Endothelial cell of umbilical vein (primary cell): ENCODE results near the gene ZNF385B. TPM values are rescaled to one million over a fixed set of nuclear protein-coding genes. Genes with fewer than 3 reads are reported as not detected.

Experiments used
- BruUV-seq: library from RNA; stranded (reverse); fragments of 400-500 nt; replicated peaks from 2 replicates; lab custom pipeline; 2021; lab: Mats Ljungman, UMichigan
- CTCF ChIA-PET: fragments of 300-600, 350-600 bp; sonication (Branson Sonifier 250); formaldehyde crosslinking; loops from one replicate; lab custom pipeline; 2021; ENCODE audit warnings: antibody characterized with exemption, inconsistent platforms; lab: Charles Lee
- POLR2A ChIA-PET: fragments of 300-600, 350-600 bp; sonication (Branson Sonifier 250); formaldehyde crosslinking; loops from one replicate; lab custom pipeline; 2021; ENCODE audit warnings: antibody characterized with exemption, inconsistent platforms; lab: Charles Lee
- DNase-seq: peaks from one replicate; pipeline ENCODE4 v3.0.0-alpha.2; 2011; ENCODE audit warnings: low read depth, low spot score
- FAIRE-seq: peaks from 2 replicates; lab custom pipeline; 2011; peaks lifted over from hg19 to GRCh38; lab: Jason Lieb, UNC
- H2AFZ ChIP-seq: 2 replicates; pipeline ENCODE4 v1.6.0; 2012; ENCODE audit warnings: low read depth, low read length, control low read depth, inconsistent platforms
- H3K27ac ChIP-seq: 2 replicates; pipeline ENCODE4 v1.5.1; 2011; ENCODE audit warnings: low read depth, mild to moderate bottlenecking, control low read depth, low read length, moderate library complexity; ENCODE audit not compliant: insufficient read depth
- H3K27me3 ChIP-seq, 2 experiments: 2 replicates each; pipeline versions ENCODE4 v1.6.0 to v1.6.1; 2011; ENCODE audit warnings: low read length in 2 of 2, mixed read lengths in 1 of 2; ENCODE audit not compliant: control insufficient read depth in 2 of 2, insufficient read depth in 2 of 2
- H3K36me3 ChIP-seq, 2 experiments: 2 replicates in 1 of 2; 3 replicates in 1 of 2; pipeline ENCODE4 v1.5.1; 2011; ENCODE audit warnings: low read length in 2 of 2, mild to moderate bottlenecking in 1 of 2, moderate library complexity in 1 of 2; ENCODE audit not compliant: control insufficient read depth in 2 of 2, insufficient read depth in 2 of 2; ENCODE audit errors: extremely low read depth in 1 of 2
- H3K4me1 ChIP-seq: 3 replicates; pipeline ENCODE4 v1.5.1; 2011; ENCODE audit warnings: mild to moderate bottlenecking, low read length; ENCODE audit not compliant: control insufficient read depth, insufficient read depth; ENCODE audit errors: extremely low read depth
- H3K4me2 ChIP-seq: 2 replicates; pipeline ENCODE4 v1.6.1; 2011; ENCODE audit warnings: low read length, control low read depth, mixed read lengths; ENCODE audit not compliant: insufficient read depth
- H3K4me3 ChIP-seq, 3 experiments: fragments of 200-600 bp in 1 of 3; sonication (generic), shearing (Covaris generic) in 1 of 3; replicated peaks in 1 of 3; 2 replicates each; pipeline ENCODE4 v1.5.1; 2011 to 2016; ENCODE audit warnings: control low read depth in 3 of 3, low read length in 3 of 3, mild to moderate bottlenecking in 2 of 3, inconsistent platforms in 1 of 3, low read depth in 1 of 3, moderate library complexity in 1 of 3; ENCODE audit not compliant: insufficient read depth in 1 of 3
- H3K79me2 ChIP-seq: 2 replicates; pipeline ENCODE4 v1.6.0; 2012; ENCODE audit warnings: low read length, inconsistent platforms; ENCODE audit not compliant: control insufficient read depth, insufficient read depth
- H3K9ac ChIP-seq: replicated peaks from 2 replicates; pipeline ENCODE3; 2011; ENCODE audit warnings: low read length, control low read depth; ENCODE audit not compliant: insufficient read depth; ENCODE audit errors: extremely low read depth
- H3K9me1 ChIP-seq: replicated peaks from 3 replicates; pipeline ENCODE4 v1.6.0; 2011; ENCODE audit warnings: mild to moderate bottlenecking, low read length; ENCODE audit not compliant: control insufficient read depth, insufficient read depth; ENCODE audit errors: extremely low read depth
- H3K9me3 ChIP-seq: replicated peaks from 2 replicates; pipeline ENCODE4 v1.5.1; 2012; ENCODE audit warnings: low read length, inconsistent platforms; ENCODE audit not compliant: control insufficient read depth, insufficient read depth
- H4K20me1 ChIP-seq: replicated peaks from 2 replicates; pipeline ENCODE3; 2011; ENCODE audit warnings: mild to moderate bottlenecking, low read length; ENCODE audit not compliant: control insufficient read depth, insufficient read depth; ENCODE audit errors: extremely low read depth
- CTCF ChIP-seq, 2 donors: IDR thresholded peaks; 1 replicate in 1 of 2; 2 replicates in 1 of 2; pipeline ENCODE4 v1.5.1; 2011; ENCODE audit warnings: low read length in 2 of 2, mild to moderate bottlenecking in 2 of 2, moderate library complexity in 2 of 2, control low read depth in 1 of 2, inconsistent platforms in 1 of 2, low read depth in 1 of 2; ENCODE audit not compliant: insufficient read depth in 1 of 2; ENCODE audit errors: extremely low read depth in 1 of 2
- EZH2 ChIP-seq: IDR thresholded peaks from 2 replicates; pipeline ENCODE4 v1.6.1; 2012; ENCODE audit warnings: borderline replicate concordance, low read depth, mild to moderate bottlenecking, moderate library complexity, low read length, inconsistent platforms; ENCODE audit not compliant: severe bottlenecking
- FOS ChIP-seq: IDR thresholded peaks from 2 replicates; pipeline ENCODE4 v1.6.1; 2011; ENCODE audit warnings: mild to moderate bottlenecking, low read length, moderate library complexity, borderline replicate concordance; ENCODE audit not compliant: insufficient read depth
- GATA2 ChIP-seq: IDR thresholded peaks from 2 replicates; pipeline ENCODE4 v1.7.0; 2011; ENCODE audit warnings: low read depth, mild to moderate bottlenecking, moderate library complexity, mixed read lengths, low read length; ENCODE audit not compliant: insufficient read length, insufficient read depth
- JUN ChIP-seq: IDR thresholded peaks from 2 replicates; pipeline ENCODE4 v1.6.1; 2011; ENCODE audit warnings: borderline replicate concordance, low read depth; ENCODE audit not compliant: insufficient read length, insufficient read depth
- MYC ChIP-seq: IDR thresholded peaks from one replicate; pipeline ENCODE4 v1.6.1; 2011; ENCODE audit warnings: mild to moderate bottlenecking, low read depth, low read length
- POLR2A ChIP-seq: IDR thresholded peaks from 2 replicates; pipeline ENCODE4 v1.6.1; 2012; ENCODE audit warnings: low read depth, mild to moderate bottlenecking, control low read depth, low read length
- POLR2AphosphoS5 ChIP-seq: IDR thresholded peaks from 2 replicates; pipeline ENCODE4 v1.6.1; 2012; ENCODE audit warnings: low read depth, mild to moderate bottlenecking, control low read depth, low read length, moderate library complexity; ENCODE audit not compliant: insufficient read depth
- dilution Hi-C: fragments of 300-500 bp; cut with MboI; formaldehyde crosslinking; loops from one replicate; pipeline ENCODE4 v1.15.0; 2019; ENCODE audit warnings: low sequenced_read_pairs; ENCODE audit not compliant: extremely low pct_ligation_motif_present
- intact Hi-C: fragments of 100-400 bp; cut with micrococcal nuclease; formaldehyde crosslinking; loops from one replicate; pipeline ENCODE4 v1.10.0; 2022
- polyA plus RNA-seq, 4 experiments: library from polyadenylated mRNA; depleted of rRNA in 3 of 4; stranded (reverse) in 3 of 4; unstranded in 1 of 4; fragments of >200 nt; gene quantifications; 2 replicates each; pipeline versions ENCODE4 v1.2.1 to v1.2.3, GENCODE V29; 2011 to 2012; ENCODE audit warnings: missing spikeins in 1 of 4
- total RNA-seq: library from RNA; stranded (reverse); gene quantifications from 2 replicates; pipeline ENCODE4 v1.2.3, GENCODE V29; 2021
- TF ChIP-seq, protein P1 (sequence below): IDR thresholded peaks from 2 replicates; pipeline ENCODE4 v1.6.1; 2011; ENCODE audit not compliant: insufficient read depth, insufficient read length

ZNF385B gene
- total and polyA plus RNA-seq, 2 donors (not counting 3 experiments of a cell fraction or from before 2014, with no cell fraction given): not detected

DNA sequence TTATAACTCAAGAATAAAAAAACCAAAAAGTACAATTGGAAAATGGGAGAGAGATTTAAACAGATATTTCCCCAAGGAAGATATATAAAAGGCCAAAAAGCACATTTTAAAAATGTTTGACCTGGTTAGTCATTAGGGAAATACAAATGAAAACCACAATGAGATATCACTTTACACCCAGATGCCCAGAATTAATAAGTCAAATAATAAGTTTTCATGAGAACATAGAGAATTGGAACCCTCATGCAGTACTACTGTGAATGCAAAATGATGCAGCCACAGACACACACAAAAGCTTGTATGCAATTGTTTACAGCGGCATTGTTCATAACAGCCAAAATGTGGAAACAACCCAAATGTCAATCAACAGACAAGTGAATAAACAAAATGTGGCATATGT lies 165.9 kb downstream of the ZNF385B start:
- no peak for FAIRE-seq
- H3K36me3 ChIP-seq: no peaks in the 10 kb centered on the region
- H2AFZ ChIP-seq: no peak overlapping the region
- no peaks in the 10 kb centered on the region for H3K9me1 ChIP-seq
- no peak for TF ChIP-seq GATA2
- no peak for TF ChIP-seq POLR2A
- no peak for TF ChIP-seq MYC
- TF ChIP-seq EZH2: no peak
- TF ChIP-seq JUN: no peak
- no peak for TF ChIP-seq FOS
- TF ChIP-seq POLR2AphosphoS5: no peak
- TF ChIP-seq, protein P1, sequence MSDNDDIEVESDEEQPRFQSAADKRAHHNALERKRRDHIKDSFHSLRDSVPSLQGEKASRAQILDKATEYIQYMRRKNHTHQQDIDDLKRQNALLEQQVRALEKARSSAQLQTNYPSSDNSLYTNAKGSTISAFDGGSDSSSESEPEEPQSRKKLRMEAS: no peak
- TF ChIP-seq CTCF (IDR thresholded peaks at IDR 0.05; ENCODE audit: extremely low read depth in 1 of 2, insufficient read depth in 1 of 2, low read depth in 1 of 2, low read length in 2 of 2): no peak
- H3K79me2 ChIP-seq: no peaks in the 10 kb centered on the region
- no peak overlapping the region for H3K27ac ChIP-seq
- H3K4me2 ChIP-seq: no peak overlapping the region
- dilution Hi-C loops (no loop called here), intact Hi-C loops (no loop called here)
- CTCF ChIA-PET: no interaction called here
- H3K4me1 ChIP-seq: no peaks in the 10 kb centered on the region
- H4K20me1 ChIP-seq: no peaks in the 10 kb centered on the region
- no peak for DNase-seq
- no peak overlapping the region for H3K4me3 ChIP-seq
- H3K9me3 ChIP-seq: no peaks in the 10 kb centered on the region
- POLR2A ChIA-PET: no interaction called here
- BruUV-seq: no TSS peak
- H3K9ac ChIP-seq: no peak overlapping the region
- H3K27me3 ChIP-seq: no peaks in the 10 kb centered on the region
